HepG2 (cell line): ENCODE data around the gene RBL1. TPM values are rescaled to one million over a fixed set of nuclear protein-coding genes. Genes with fewer than 3 reads are reported as not detected.

Source experiments
- AHR ChIP-seq: IDR thresholded peaks from 2 replicates; pipeline ENCODE4 v1.6.1; 2018; ENCODE audit warnings: missing genetic modification reagents, missing compliant biosample characterization
- BRF2 ChIP-seq: sonication (generic); formaldehyde crosslinking; IDR thresholded peaks from 2 replicates; pipeline ENCODE4 v1.8.1; 2022; ENCODE audit warnings: mild to moderate bottlenecking, missing genetic modification reagents
- GATAD1 ChIP-seq: IDR thresholded peaks from 2 replicates; pipeline ENCODE4 v1.6.1; 2016; ENCODE audit warnings: missing genetic modification reagents, missing compliant biosample characterization
- HINFP ChIP-seq: sonication (generic); formaldehyde crosslinking; IDR thresholded peaks from 2 replicates; pipeline ENCODE4 v1.4.0; 2020; ENCODE audit warnings: low read depth, mild to moderate bottlenecking, missing genetic modification reagents
- KLF16 ChIP-seq, 2 experiments: sonication (generic) in 1 of 2; formaldehyde crosslinking in 1 of 2; IDR thresholded peaks; 2 replicates each; pipeline versions ENCODE4 v1.6.1 to v1.8.0; 2016 to 2023; ENCODE audit warnings: missing genetic modification reagents in 2 of 2, missing compliant biosample characterization in 1 of 2
- MATR3 ChIP-seq: sonication (generic); formaldehyde crosslinking; IDR thresholded peaks from 2 replicates; pipeline ENCODE4 v1.4.0; 2020; ENCODE audit warnings: missing genetic modification reagents
- NPAS2 ChIP-seq: sonication (generic); formaldehyde crosslinking; IDR thresholded peaks from 2 replicates; pipeline ENCODE4 v1.8.0; 2022; ENCODE audit warnings: mild to moderate bottlenecking, missing genetic modification reagents, borderline replicate concordance
- PHF8 ChIP-seq: sonication (generic); formaldehyde crosslinking; IDR thresholded peaks from 2 replicates; pipeline ENCODE4 v1.5.0; 2020; ENCODE audit warnings: missing genetic modification reagents
- RXRA ChIP-seq: sonication (generic); formaldehyde crosslinking; IDR thresholded peaks from 2 replicates; pipeline ENCODE4 v1.5.1; 2020; ENCODE audit warnings: missing genetic modification reagents
- SRSF4 ChIP-seq: fragments of 200-400 bp; formaldehyde crosslinking; IDR thresholded peaks from one replicate; pipeline ENCODE4 v1.6.1; 2018; ENCODE audit warnings: mild to moderate bottlenecking, low read depth, low read length, moderate library complexity; ENCODE audit not compliant: poor library complexity, severe bottlenecking
- ZBTB34 ChIP-seq: sonication (generic); formaldehyde crosslinking; IDR thresholded peaks from 2 replicates; pipeline ENCODE4 v1.8.0; 2022; ENCODE audit warnings: mild to moderate bottlenecking, missing genetic modification reagents
- ZFP41 ChIP-seq: sonication (generic); formaldehyde crosslinking; IDR thresholded peaks from 2 replicates; pipeline ENCODE4 v1.4.0; 2020; ENCODE audit warnings: mild to moderate bottlenecking, missing genetic modification reagents, borderline replicate concordance
- ZNF224 ChIP-seq: sonication (generic); formaldehyde crosslinking; IDR thresholded peaks from 2 replicates; pipeline ENCODE4 v1.5.0; 2020; ENCODE audit warnings: mild to moderate bottlenecking, missing genetic modification reagents
- ZNF260 ChIP-seq: sonication (generic); formaldehyde crosslinking; IDR thresholded peaks from 2 replicates; pipeline ENCODE4 v1.4.0; 2020; ENCODE audit warnings: missing genetic modification reagents, low read depth, mild to moderate bottlenecking, borderline replicate concordance
- ZNF382 ChIP-seq: sonication (generic); formaldehyde crosslinking; IDR thresholded peaks from 2 replicates; pipeline ENCODE4 v1.5.0; 2020; ENCODE audit warnings: missing genetic modification reagents, mild to moderate bottlenecking, borderline replicate concordance
- ZNF615 ChIP-seq: sonication (generic); formaldehyde crosslinking; IDR thresholded peaks from 2 replicates; pipeline ENCODE4 v1.5.0; 2020; ENCODE audit warnings: mild to moderate bottlenecking, missing genetic modification reagents, borderline replicate concordance
- ZNF646 ChIP-seq: sonication (generic); formaldehyde crosslinking; IDR thresholded peaks from 2 replicates; pipeline ENCODE4 v1.9.0; 2021; ENCODE audit warnings: mild to moderate bottlenecking, missing genetic modification reagents
- ZNF746 ChIP-seq: sonication (generic); formaldehyde crosslinking; IDR thresholded peaks from 2 replicates; pipeline ENCODE4 v1.8.0; 2022; ENCODE audit warnings: mild to moderate bottlenecking, missing genetic modification reagents
- polyA plus RNA-seq, 8 experiments: library from polyadenylated mRNA; depleted of rRNA in 3 of 8; stranded (reverse) in 7 of 8; unstranded in 1 of 8; fragments of >200 nt; fragmentation: Illumina TruSeq in 4 of 8; extraction: Trizol in 4 of 8; gene quantifications; 2 replicates each; pipeline versions ENCODE4 v1.2.1 to v1.2.3, GENCODE V29; 2011 to 2016; ENCODE audit warnings: low read depth in 4 of 8, missing spikeins in 1 of 8, mixed read lengths in 1 of 8; ENCODE audit not compliant: insufficient read depth in 1 of 8
- total RNA-seq, 5 experiments: library from RNA; depleted of rRNA; stranded (reverse); fragments of >200 nt; fragmentation: Illumina TruSeq; extraction: Trizol; gene quantifications; 2 replicates each; pipeline ENCODE4 v1.2.3, GENCODE V29; 2016; ENCODE audit warnings: low read depth in 1 of 5

The RBL1 gene
- total and polyA plus RNA-seq, 2 of the 13 experiments (the other 11 are each of a cell fraction or from before 2014, with no cell fraction given) = 6.0 to 27.5 TPM

GRCh38 chr20:36969478-36970186, 126.2 kb downstream of the RBL1 start (continued):
- TF ChIP-seq ZNF646 (peak; percentile 93), ZNF224 (no peak), ZNF615 (CRISPR knock-in tag) (0 out of 2 replicates have a peak, but pooled peaks have one; percentile 64), ZNF382 (CRISPR knock-in tag) (no peak), NPAS2 (CRISPR knock-in tag) (no peak), MATR3 (CRISPR knock-in tag) (no peak), BRF2 (CRISPR knock-in tag) (no peak), ZBTB34 (CRISPR knock-in tag) (no peak), KLF16 (CRISPR knock-in tag; IDR thresholded peaks at IDR 0.05) (0 out of 4 replicates have a peak, but pooled peaks of 1 of the 2 experiments have one; percentile 41), ZNF260 (CRISPR knock-in tag) (no peak), PHF8 (CRISPR knock-in tag) (peak; percentile 35; the same call in 1 of the 2 replicates), AHR (CRISPR knock-in tag) (no peak), RXRA (CRISPR knock-in tag) (0 out of 2 replicates have a peak, but pooled peaks have one; percentile 14), GATAD1 (CRISPR knock-in tag) (no peak), HINFP (CRISPR knock-in tag) (no peak), ZFP41 (CRISPR knock-in tag) (no peak), ZNF746 (CRISPR knock-in tag) (no peak), SRSF4 (no peak)
